ENCODE measurements around the gene ERVW-1. TPM values are rescaled to one million over a fixed set of nuclear protein-coding genes. Genes with fewer than 3 reads are reported as not detected.

ERVW-1 gene
- total and polyA plus RNA-seq, 2 of the 13 experiments (the other 11 are each of a cell fraction or from before 2014, with no cell fraction given): not detected

DNA sequence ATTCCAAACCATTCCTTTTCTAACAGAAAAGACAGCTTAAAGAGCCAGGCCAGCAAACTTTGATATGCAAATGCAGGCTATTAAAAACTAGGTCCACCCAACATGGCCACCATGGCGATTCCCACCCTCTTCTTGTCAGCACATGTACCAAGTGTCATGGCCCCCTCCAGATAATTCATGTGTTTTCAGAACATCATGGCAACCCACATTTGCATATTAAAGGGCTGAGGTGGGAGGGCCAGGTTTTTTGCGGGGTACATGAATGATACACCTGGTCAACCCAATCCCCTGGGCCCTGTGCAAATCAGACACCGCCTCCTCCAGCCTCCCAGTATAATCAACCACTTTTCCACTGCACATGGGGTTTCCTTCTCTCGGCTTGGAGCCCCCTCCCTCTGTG, 965 bp upstream of the ERVW-1 start:
- no peak overlapping the region for H2AFZ ChIP-seq (ENCODE audit: low read length)
- no peak overlapping the region for H3K4me3 ChIP-seq (replicated peaks in 1 of 3; ENCODE audit: insufficient read depth in 1 of 3, low read depth in 2 of 3, low read length in 3 of 3)
- H3K4me1 ChIP-seq (ENCODE audit: insufficient read depth, low read length): no peaks in the 10 kb centered on the region
- H3K4me2 ChIP-seq (ENCODE audit: low read depth, low read length): no peak overlapping the region
- H3K27me3 ChIP-seq (ENCODE audit: control insufficient read depth in 1 of 2, insufficient read depth in 2 of 2, low read length in 2 of 2): no peaks in the 10 kb centered on the region
- intact Hi-C loops (cut with micrococcal nuclease; ENCODE audit: unreplicated experiment): no loop called here
- DNase-seq (ENCODE audit: low spot score) (no peak), ATAC-seq (no peak), FAIRE-seq (no peak)
- H3K27ac ChIP-seq (ENCODE audit: extremely low read length, insufficient read depth, low read length): no peak overlapping the region
- no peaks in the 10 kb centered on the region for H3K9me3 ChIP-seq (ENCODE audit: low read length)
- in situ Hi-C loops (cut with HindIII; ENCODE audit: extremely low pct_ligation_motif_present, low pct_unique_long_range_greater_than_20kb): no loop called here
- WGBS (ENCODE audit: low lambda C conversion rate): 85% methylated on average over 4 of the region's 4 CpGs
- no TSS peak for BruUV-seq (replicated peaks)
- H3K79me2 ChIP-seq (ENCODE audit: insufficient read depth, low read length): no peaks in the 10 kb centered on the region
- H3K9ac ChIP-seq (ENCODE audit: insufficient read depth, low read depth, low read length): no peak overlapping the region
- ChIA-PET POLR2A (no interaction called here), CTCF (ENCODE audit: low intra/inter-chr PET ratio, low total read pairs) (no interaction called here)
- no peaks in the 10 kb centered on the region for H4K20me1 ChIP-seq (ENCODE audit: insufficient read depth, low read length)
- no peaks in the 10 kb centered on the region for H3K36me3 ChIP-seq (replicated peaks in 1 of 2; ENCODE audit: control insufficient read depth in 1 of 2, insufficient read depth in 2 of 2, low read length in 2 of 2)
- TF ChIP-seq MTF1 (CRISPR knock-in tag; IDR thresholded peaks at IDR 0.05): no peak
- TF ChIP-seq, protein P1, sequence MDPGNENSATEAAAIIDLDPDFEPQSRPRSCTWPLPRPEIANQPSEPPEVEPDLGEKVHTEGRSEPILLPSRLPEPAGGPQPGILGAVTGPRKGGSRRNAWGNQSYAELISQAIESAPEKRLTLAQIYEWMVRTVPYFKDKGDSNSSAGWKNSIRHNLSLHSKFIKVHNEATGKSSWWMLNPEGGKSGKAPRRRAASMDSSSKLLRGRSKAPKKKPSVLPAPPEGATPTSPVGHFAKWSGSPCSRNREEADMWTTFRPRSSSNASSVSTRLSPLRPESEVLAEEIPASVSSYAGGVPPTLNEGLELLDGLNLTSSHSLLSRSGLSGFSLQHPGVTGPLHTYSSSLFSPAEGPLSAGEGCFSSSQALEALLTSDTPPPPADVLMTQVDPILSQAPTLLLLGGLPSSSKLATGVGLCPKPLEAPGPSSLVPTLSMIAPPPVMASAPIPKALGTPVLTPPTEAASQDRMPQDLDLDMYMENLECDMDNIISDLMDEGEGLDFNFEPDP (CRISPR knock-in tag; conservative IDR thresholded peaks at IDR 0.05): no peak
- no peak for TF ChIP-seq ZNF275 (CRISPR knock-in tag; IDR thresholded peaks at IDR 0.05; ENCODE audit: borderline replicate concordance)
- TF ChIP-seq, protein P2, sequence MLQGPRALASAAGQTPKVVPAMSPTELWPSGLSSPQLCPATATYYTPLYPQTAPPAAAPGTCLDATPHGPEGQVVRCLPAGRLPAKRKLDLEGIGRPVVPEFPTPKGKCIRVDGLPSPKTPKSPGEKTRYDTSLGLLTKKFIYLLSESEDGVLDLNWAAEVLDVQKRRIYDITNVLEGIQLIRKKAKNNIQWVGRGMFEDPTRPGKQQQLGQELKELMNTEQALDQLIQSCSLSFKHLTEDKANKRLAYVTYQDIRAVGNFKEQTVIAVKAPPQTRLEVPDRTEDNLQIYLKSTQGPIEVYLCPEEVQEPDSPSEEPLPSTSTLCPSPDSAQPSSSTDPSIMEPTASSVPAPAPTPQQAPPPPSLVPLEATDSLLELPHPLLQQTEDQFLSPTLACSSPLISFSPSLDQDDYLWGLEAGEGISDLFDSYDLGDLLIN (CRISPR knock-in tag; IDR thresholded peaks at IDR 0.05; ENCODE audit: borderline replicate concordance): no peak
- TF ChIP-seq ERF (CRISPR knock-in tag; IDR thresholded peaks at IDR 0.05): no peak
- no peak for TF ChIP-seq BORCS8-MEF2B (CRISPR knock-in tag; IDR thresholded peaks at IDR 0.05)
- TF ChIP-seq, protein P3, sequence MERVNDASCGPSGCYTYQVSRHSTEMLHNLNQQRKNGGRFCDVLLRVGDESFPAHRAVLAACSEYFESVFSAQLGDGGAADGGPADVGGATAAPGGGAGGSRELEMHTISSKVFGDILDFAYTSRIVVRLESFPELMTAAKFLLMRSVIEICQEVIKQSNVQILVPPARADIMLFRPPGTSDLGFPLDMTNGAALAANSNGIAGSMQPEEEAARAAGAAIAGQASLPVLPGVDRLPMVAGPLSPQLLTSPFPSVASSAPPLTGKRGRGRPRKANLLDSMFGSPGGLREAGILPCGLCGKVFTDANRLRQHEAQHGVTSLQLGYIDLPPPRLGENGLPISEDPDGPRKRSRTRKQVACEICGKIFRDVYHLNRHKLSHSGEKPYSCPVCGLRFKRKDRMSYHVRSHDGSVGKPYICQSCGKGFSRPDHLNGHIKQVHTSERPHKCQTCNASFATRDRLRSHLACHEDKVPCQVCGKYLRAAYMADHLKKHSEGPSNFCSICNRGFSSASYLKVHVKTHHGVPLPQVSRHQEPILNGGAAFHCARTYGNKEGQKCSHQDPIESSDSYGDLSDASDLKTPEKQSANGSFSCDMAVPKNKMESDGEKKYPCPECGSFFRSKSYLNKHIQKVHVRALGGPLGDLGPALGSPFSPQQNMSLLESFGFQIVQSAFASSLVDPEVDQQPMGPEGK (CRISPR knock-in tag; IDR thresholded peaks at IDR 0.05): no peak
- TF ChIP-seq, protein P4, sequence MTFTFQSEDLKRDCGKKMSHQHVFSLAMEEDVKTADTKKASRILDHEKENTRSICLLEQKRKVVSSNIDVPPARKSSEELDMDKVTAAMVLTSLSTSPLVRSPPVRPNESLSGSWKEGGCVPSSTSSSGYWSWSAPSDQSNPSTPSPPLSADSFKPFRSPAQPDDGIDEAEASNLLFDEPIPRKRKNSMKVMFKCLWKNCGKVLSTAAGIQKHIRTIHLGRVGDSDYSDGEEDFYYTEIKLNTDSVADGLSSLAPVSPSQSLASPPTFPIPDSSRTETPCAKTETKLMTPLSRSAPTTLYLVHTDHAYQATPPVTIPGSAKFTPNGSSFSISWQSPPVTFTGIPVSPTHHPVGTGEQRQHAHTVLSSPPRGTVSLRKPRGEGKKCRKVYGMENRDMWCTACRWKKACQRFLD (CRISPR knock-in tag; IDR thresholded peaks at IDR 0.05; ENCODE audit: borderline replicate concordance): no peak
- TF ChIP-seq ZBTB7B (CRISPR knock-in tag; IDR thresholded peaks at IDR 0.05): no peak
- no peak for TF ChIP-seq ATRX (CRISPR knock-in tag; IDR thresholded peaks at IDR 0.05; ENCODE audit: borderline replicate concordance)
- no peak for TF ChIP-seq HNRNPLL (IDR thresholded peaks at IDR 0.05; ENCODE audit: low read depth, low read length, poor library complexity, severe bottlenecking)
- no peak for TF ChIP-seq TBP (CRISPR knock-in tag; IDR thresholded peaks at IDR 0.05)
- no peak for TF ChIP-seq ARNT (IDR thresholded peaks at IDR 0.05)
- TF ChIP-seq, protein P5, sequence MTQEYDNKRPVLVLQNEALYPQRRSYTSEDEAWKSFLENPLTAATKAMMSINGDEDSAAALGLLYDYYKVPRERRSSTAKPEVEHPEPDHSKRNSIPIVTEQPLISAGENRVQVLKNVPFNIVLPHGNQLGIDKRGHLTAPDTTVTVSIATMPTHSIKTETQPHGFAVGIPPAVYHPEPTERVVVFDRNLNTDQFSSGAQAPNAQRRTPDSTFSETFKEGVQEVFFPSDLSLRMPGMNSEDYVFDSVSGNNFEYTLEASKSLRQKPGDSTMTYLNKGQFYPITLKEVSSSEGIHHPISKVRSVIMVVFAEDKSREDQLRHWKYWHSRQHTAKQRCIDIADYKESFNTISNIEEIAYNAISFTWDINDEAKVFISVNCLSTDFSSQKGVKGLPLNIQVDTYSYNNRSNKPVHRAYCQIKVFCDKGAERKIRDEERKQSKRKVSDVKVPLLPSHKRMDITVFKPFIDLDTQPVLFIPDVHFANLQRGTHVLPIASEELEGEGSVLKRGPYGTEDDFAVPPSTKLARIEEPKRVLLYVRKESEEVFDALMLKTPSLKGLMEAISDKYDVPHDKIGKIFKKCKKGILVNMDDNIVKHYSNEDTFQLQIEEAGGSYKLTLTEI (CRISPR knock-in tag; conservative IDR thresholded peaks at IDR 0.05): no peak
- TF ChIP-seq, protein P6, sequence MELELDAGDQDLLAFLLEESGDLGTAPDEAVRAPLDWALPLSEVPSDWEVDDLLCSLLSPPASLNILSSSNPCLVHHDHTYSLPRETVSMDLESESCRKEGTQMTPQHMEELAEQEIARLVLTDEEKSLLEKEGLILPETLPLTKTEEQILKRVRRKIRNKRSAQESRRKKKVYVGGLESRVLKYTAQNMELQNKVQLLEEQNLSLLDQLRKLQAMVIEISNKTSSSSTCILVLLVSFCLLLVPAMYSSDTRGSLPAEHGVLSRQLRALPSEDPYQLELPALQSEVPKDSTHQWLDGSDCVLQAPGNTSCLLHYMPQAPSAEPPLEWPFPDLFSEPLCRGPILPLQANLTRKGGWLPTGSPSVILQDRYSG (CRISPR knock-in tag; IDR thresholded peaks at IDR 0.05): no peak
- TF ChIP-seq ZNF44 (CRISPR knock-in tag; IDR thresholded peaks at IDR 0.05): no peak
